GM19238 (cell line): ENCODE data around the gene PAGE4.

Experiments used
- DNase-seq: peaks from one replicate; pipeline ENCODE4 v3.0.0; 2011; ENCODE audit warnings: low spot score; ENCODE audit not compliant: insufficient read length

PAGE4 gene

GRCh38 chrX:49829016-49829415, at the start of gene PAGE4:
PAGE4 (plus strand) TSS chrX:49829303; CDS start chrX:49830429, 1,126 bp downstream.
- DNase-seq, result no peak

- no peak for DNase-seq
Observed at GRCh38 chrX:49784747-49785280, 44.3 kb upstream of the PAGE4 start.

- no peak for DNase-seq
Observed at GRCh38 chrX:49792376-49792775, 36.7 kb upstream of the PAGE4 start.

GRCh38 chrX:49793686-49794085, 35.4 kb upstream of the PAGE4 start:
- DNase-seq, result no peak

GRCh38 chrX:49799828-49800227, 29.3 kb upstream of the PAGE4 start:
- no peak for DNase-seq

- no peak for DNase-seq
Observed at GRCh38 chrX:49809891-49810632, 19.0 kb upstream of the PAGE4 start.

GRCh38 chrX:49812177-49812576, 16.9 kb upstream of the PAGE4 start:
- DNase-seq, result no peak

GRCh38 chrX:49816435-49816834, 12.7 kb upstream of the PAGE4 start:
- DNase-seq, result no peak

GRCh38 chrX:49838374-49838773, 9.3 kb downstream of the PAGE4 start:
- peak; percentile 4 for DNase-seq

GRCh38 chrX:49840679-49841078, 11.6 kb downstream of the PAGE4 start:
- DNase-seq, result peak; percentile 16

GRCh38 chrX:49842621-49843020, 13.5 kb downstream of the PAGE4 start:
- DNase-seq, result no peak

GRCh38 chrX:49844611-49845010, 15.5 kb downstream of the PAGE4 start:
- no peak for DNase-seq

GRCh38 chrX:49845701-49846403, 16.7 kb downstream of the PAGE4 start:
- DNase-seq, result no peak

GRCh38 chrX:49846522-49846921, 17.4 kb downstream of the PAGE4 start:
- DNase-seq, result no peak

- no peak for DNase-seq
Observed at GRCh38 chrX:49848275-49848674, 19.2 kb downstream of the PAGE4 start.

- DNase-seq, result no peak
Observed at GRCh38 chrX:49850028-49850427, 20.9 kb downstream of the PAGE4 start.

GRCh38 chrX:49853661-49854060, 24.6 kb downstream of the PAGE4 start:
- no peak for DNase-seq

GRCh38 chrX:49856819-49857218, 27.7 kb downstream of the PAGE4 start:
- no peak for DNase-seq

- no peak for DNase-seq
Observed at GRCh38 chrX:49858341-49858740, 29.2 kb downstream of the PAGE4 start.

- no peak for DNase-seq
Observed at GRCh38 chrX:49859491-49859890, 30.4 kb downstream of the PAGE4 start.

GRCh38 chrX:49860867-49861535, 31.9 kb downstream of the PAGE4 start:
- no peak for DNase-seq

GRCh38 chrX:49862093-49862492, 33.0 kb downstream of the PAGE4 start:
- DNase-seq, result no peak
